ENCODE measurements around the gene PROS1.
"Not testable (repeated sequence)": the region's sequence is repeated elsewhere in the genome, so short reads cannot be mapped to it uniquely, and the experiment has no call there.

GRCh38 chr3:93839193-93839592, 134.5 kb downstream of the PROS1 start:
- not testable (repeated sequence) for TF ChIP-seq POLR2A, EP300 (IDR thresholded peaks at IDR 0.05)
- TF ChIP-seq, protein P1, sequence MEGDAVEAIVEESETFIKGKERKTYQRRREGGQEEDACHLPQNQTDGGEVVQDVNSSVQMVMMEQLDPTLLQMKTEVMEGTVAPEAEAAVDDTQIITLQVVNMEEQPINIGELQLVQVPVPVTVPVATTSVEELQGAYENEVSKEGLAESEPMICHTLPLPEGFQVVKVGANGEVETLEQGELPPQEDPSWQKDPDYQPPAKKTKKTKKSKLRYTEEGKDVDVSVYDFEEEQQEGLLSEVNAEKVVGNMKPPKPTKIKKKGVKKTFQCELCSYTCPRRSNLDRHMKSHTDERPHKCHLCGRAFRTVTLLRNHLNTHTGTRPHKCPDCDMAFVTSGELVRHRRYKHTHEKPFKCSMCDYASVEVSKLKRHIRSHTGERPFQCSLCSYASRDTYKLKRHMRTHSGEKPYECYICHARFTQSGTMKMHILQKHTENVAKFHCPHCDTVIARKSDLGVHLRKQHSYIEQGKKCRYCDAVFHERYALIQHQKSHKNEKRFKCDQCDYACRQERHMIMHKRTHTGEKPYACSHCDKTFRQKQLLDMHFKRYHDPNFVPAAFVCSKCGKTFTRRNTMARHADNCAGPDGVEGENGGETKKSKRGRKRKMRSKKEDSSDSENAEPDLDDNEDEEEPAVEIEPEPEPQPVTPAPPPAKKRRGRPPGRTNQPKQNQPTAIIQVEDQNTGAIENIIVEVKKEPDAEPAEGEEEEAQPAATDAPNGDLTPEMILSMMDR (IDR thresholded peaks at IDR 0.05), result not testable (repeated sequence)
